DND-41 (cell line): ENCODE results near the gene TSSK6.

ENCODE experiments used
- ATAC-seq: fragments of 200-7000 bp; cut with Tn5 transposase; 3 replicates; pipeline ENCODE4 v1.9.1; 2021; ENCODE audit warnings: low read depth; ENCODE audit not compliant: insufficient read depth
- DNase-seq: peaks from one replicate; pipeline ENCODE4 v3.0.0-alpha.2; 2020
- H2AFZ ChIP-seq: 2 replicates; pipeline ENCODE4 v1.6.0; 2012; ENCODE audit warnings: low read depth, low read length
- H3K27ac ChIP-seq: 2 replicates; pipeline ENCODE4 v1.5.1; 2012; ENCODE audit warnings: low read length, inconsistent platforms
- H3K27me3 ChIP-seq: fragments of 200-600 bp; sonication (generic); 2 replicates; pipeline ENCODE4 v1.6.0; 2012; ENCODE audit warnings: low read length, mild to moderate bottlenecking, inconsistent platforms; ENCODE audit not compliant: insufficient read depth, poor library complexity
- H3K36me3 ChIP-seq: 2 replicates; pipeline ENCODE4 v1.5.1; 2012; ENCODE audit warnings: low read length, inconsistent platforms; ENCODE audit not compliant: insufficient read depth
- H3K4me1 ChIP-seq: 2 replicates; pipeline ENCODE4 v1.5.1; 2012; ENCODE audit warnings: mild to moderate bottlenecking, low read length; ENCODE audit not compliant: insufficient read depth
- H3K4me2 ChIP-seq: 2 replicates; pipeline ENCODE4 v1.6.0; 2012; ENCODE audit warnings: mild to moderate bottlenecking, moderate library complexity, low read length, inconsistent platforms; ENCODE audit not compliant: insufficient read depth
- H3K4me3 ChIP-seq, 2 experiments: fragments of 200-600 bp in 1 of 2; shearing (Covaris generic) in 1 of 2; 2 replicates each; pipeline ENCODE4 v1.5.1; 2012 to 2016; ENCODE audit warnings: inconsistent platforms in 2 of 2, low read length in 2 of 2, mild to moderate bottlenecking in 2 of 2, low read depth in 1 of 2, moderate library complexity in 1 of 2
- H3K79me2 ChIP-seq: 2 replicates; pipeline ENCODE4 v1.6.0; 2012; ENCODE audit warnings: low read length, inconsistent platforms; ENCODE audit not compliant: insufficient read depth
- H3K9ac ChIP-seq: 2 replicates; pipeline ENCODE4 v1.6.0; 2012; ENCODE audit warnings: low read depth, mild to moderate bottlenecking, inconsistent platforms, low read length, moderate library complexity
- H3K9me3 ChIP-seq: 2 replicates; pipeline ENCODE4 v1.5.1; 2012; ENCODE audit warnings: low read length, moderate library complexity, mild to moderate bottlenecking, inconsistent platforms; ENCODE audit not compliant: insufficient read depth, severe bottlenecking
- H4K20me1 ChIP-seq: 2 replicates; pipeline ENCODE4 v1.6.0; 2012; ENCODE audit warnings: low read length; ENCODE audit not compliant: insufficient read depth
- CTCF ChIP-seq: IDR thresholded peaks from 2 replicates; pipeline ENCODE4 v1.5.1; 2012; ENCODE audit warnings: borderline replicate concordance, low read length, moderate library complexity, mild to moderate bottlenecking; ENCODE audit not compliant: poor library complexity, severe bottlenecking; ENCODE audit errors: extremely low read depth
- EZH2 ChIP-seq: IDR thresholded peaks from 3 replicates; pipeline ENCODE4 v1.6.1; 2012; ENCODE audit warnings: borderline replicate concordance, low read depth, mild to moderate bottlenecking, moderate library complexity, low read length, inconsistent platforms; ENCODE audit not compliant: severe bottlenecking

Gene TSSK6

DNA sequence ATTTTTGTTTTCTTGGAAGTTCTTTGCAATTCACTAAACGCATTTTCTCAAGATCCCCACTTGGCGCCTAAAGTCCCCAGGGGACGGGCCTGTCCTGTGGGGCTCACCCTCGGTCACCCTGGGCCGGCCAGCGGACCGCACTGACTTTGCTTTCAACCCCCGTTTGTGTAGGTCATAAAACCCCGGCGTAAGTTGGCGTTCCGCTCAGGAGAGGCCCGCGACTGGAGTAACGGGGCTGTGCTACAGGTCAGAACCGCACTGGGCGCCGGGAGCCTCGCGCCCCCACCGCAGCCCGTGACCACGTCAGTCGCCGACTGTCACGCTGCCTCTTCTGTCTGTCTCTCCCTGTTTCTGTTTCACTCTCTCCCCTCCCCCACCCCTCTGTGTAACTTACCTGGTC is 13.6 kb downstream of the TSSK6 start:
- ATAC-seq (no peak), DNase-seq (no peak)
- Histone ChIP-seq H3K27me3 (no peaks in the 10 kb centered on the region), H3K9ac (no peak overlapping the region), H2AFZ (no peak overlapping the region), H3K27ac (no peak overlapping the region), H3K9me3 (no peaks in the 10 kb centered on the region), H3K4me3 (no peak overlapping the region), H4K20me1 (peaks cover 55% of the 10 kb centered on the region), H3K36me3 (peaks cover 99% of the 10 kb centered on the region), H3K79me2 (peaks cover 12% of the 10 kb centered on the region; the same call in 1 of the 2 replicates), H3K4me2 (no peak overlapping the region), H3K4me1 (no peaks in the 10 kb centered on the region)
- TF ChIP-seq CTCF, result no peak
- TF ChIP-seq EZH2, result no peak

- Histone ChIP-seq H3K27me3 (no peaks in the 10 kb centered on the region), H3K4me3 (no peak overlapping the region), H2AFZ (no peak overlapping the region), H4K20me1 (peaks cover 62% of the 10 kb centered on the region), H3K9ac (no peak overlapping the region), H3K79me2 (peaks cover 15% of the 10 kb centered on the region; the same call in 1 of the 2 replicates), H3K27ac (no peak overlapping the region), H3K36me3 (peaks cover 99% of the 10 kb centered on the region), H3K4me2 (no peak overlapping the region), H3K9me3 (no peaks in the 10 kb centered on the region), H3K4me1 (no peaks in the 10 kb centered on the region)
- DNase-seq (no peak), ATAC-seq (no peak)
- TF ChIP-seq CTCF (no peak), EZH2 (no peak)
Observed at GRCh38 chr19:19500975-19501644, 14.2 kb downstream of the TSSK6 start.

- H3K4me1 ChIP-seq, result no peaks in the 10 kb centered on the region
- peaks cover 23% of the 10 kb centered on the region; the same call in 1 of the 2 replicates for H3K79me2 ChIP-seq
- TF ChIP-seq EZH2, result no peak
- no peak overlapping the region for H3K4me3 ChIP-seq
- peaks cover 97% of the 10 kb centered on the region for H3K36me3 ChIP-seq
- peaks cover 62% of the 10 kb centered on the region for H4K20me1 ChIP-seq
- no peak overlapping the region for H3K27ac ChIP-seq
- peak; percentile 34; the same call in 2 of the 3 replicates for ATAC-seq
- no peaks in the 10 kb centered on the region for H3K9me3 ChIP-seq
- no peaks in the 10 kb centered on the region for H3K27me3 ChIP-seq
- no peak overlapping the region for H3K9ac ChIP-seq
- no peak for DNase-seq
- no peak overlapping the region for H2AFZ ChIP-seq
- no peak overlapping the region for H3K4me2 ChIP-seq
Observed at GRCh38 chr19:19499272-19499995, 15.9 kb downstream of the TSSK6 start.
